Measurements from ENCODE around the gene BNIP5.

The BNIP5 gene

GRCh38 chr6:36290668-36291620 lies 45.7 kb downstream of the BNIP5 start:
- no peak for TF ChIP-seq GATA3 (IDR thresholded peaks at IDR 0.05; ENCODE audit: low read depth, low read length)
- TF ChIP-seq GATA2 (IDR thresholded peaks at IDR 0.05; ENCODE audit: low read depth, low read length), result no peak

GRCh38 chr6:36289281-36289878 lies 47.3 kb downstream of the BNIP5 start:
- TF ChIP-seq GATA3 (IDR thresholded peaks at IDR 0.05; ENCODE audit: low read depth, low read length) (no peak), GATA2 (IDR thresholded peaks at IDR 0.05; ENCODE audit: low read depth, low read length) (no peak)

- TF ChIP-seq GATA2 (IDR thresholded peaks at IDR 0.05; ENCODE audit: low read depth, low read length), result no peak
These were observed 49.8 kb downstream of the BNIP5 start for GRCh38 chr6:36286858-36287257.

- TF ChIP-seq GATA2 (IDR thresholded peaks at IDR 0.05; ENCODE audit: low read depth, low read length) (no peak), GATA3 (IDR thresholded peaks at IDR 0.05; ENCODE audit: low read depth, low read length) (no peak)
These were observed 50.9 kb downstream of the BNIP5 start for GRCh38 chr6:36285797-36286196.

- no peak for TF ChIP-seq GATA3 (IDR thresholded peaks at IDR 0.05; ENCODE audit: low read depth, low read length)
- TF ChIP-seq GATA2 (IDR thresholded peaks at IDR 0.05; ENCODE audit: low read depth, low read length), result peak; percentile 12; the same call in 1 of the 2 replicates
These were observed 51.5 kb downstream of the BNIP5 start for GRCh38 chr6:36285187-36285671.

- TF ChIP-seq GATA3 (IDR thresholded peaks at IDR 0.05; ENCODE audit: low read depth, low read length), result no peak
- TF ChIP-seq GATA2 (IDR thresholded peaks at IDR 0.05; ENCODE audit: low read depth, low read length), result no peak
These were observed 52.3 kb downstream of the BNIP5 start for GRCh38 chr6:36284359-36284758.

GRCh38 chr6:36283608-36284007 lies 53.1 kb downstream of the BNIP5 start:
- no peak for TF ChIP-seq GATA3 (IDR thresholded peaks at IDR 0.05; ENCODE audit: low read depth, low read length)
- no peak for TF ChIP-seq GATA2 (IDR thresholded peaks at IDR 0.05; ENCODE audit: low read depth, low read length)

GRCh38 chr6:36280983-36281382 lies 55.7 kb downstream of the BNIP5 start:
- no peak for TF ChIP-seq GATA2 (IDR thresholded peaks at IDR 0.05; ENCODE audit: low read depth, low read length)
- TF ChIP-seq GATA3 (IDR thresholded peaks at IDR 0.05; ENCODE audit: low read depth, low read length), result no peak

GRCh38 chr6:36280467-36280866 lies 56.2 kb downstream of the BNIP5 start:
- no peak for TF ChIP-seq GATA3 (IDR thresholded peaks at IDR 0.05; ENCODE audit: low read depth, low read length)
- TF ChIP-seq GATA2 (IDR thresholded peaks at IDR 0.05; ENCODE audit: low read depth, low read length), result no peak

GRCh38 chr6:36277946-36278470 lies 58.7 kb downstream of the BNIP5 start:
- no peak for TF ChIP-seq GATA2 (IDR thresholded peaks at IDR 0.05; ENCODE audit: low read depth, low read length)
- TF ChIP-seq GATA3 (IDR thresholded peaks at IDR 0.05; ENCODE audit: low read depth, low read length), result no peak

- no peak for TF ChIP-seq GATA3 (IDR thresholded peaks at IDR 0.05; ENCODE audit: low read depth, low read length)
- no peak for TF ChIP-seq GATA2 (IDR thresholded peaks at IDR 0.05; ENCODE audit: low read depth, low read length)
These were observed 59.8 kb downstream of the BNIP5 start for GRCh38 chr6:36276581-36277536.

GRCh38 chr6:36273802-36274514 lies 62.7 kb downstream of the BNIP5 start:
- TF ChIP-seq GATA2 (IDR thresholded peaks at IDR 0.05; ENCODE audit: low read depth, low read length), result no peak
- TF ChIP-seq GATA3 (IDR thresholded peaks at IDR 0.05; ENCODE audit: low read depth, low read length), result no peak

GRCh38 chr6:36273067-36273466 lies 63.6 kb downstream of the BNIP5 start:
- TF ChIP-seq GATA2 (IDR thresholded peaks at IDR 0.05; ENCODE audit: low read depth, low read length) (no peak), GATA3 (IDR thresholded peaks at IDR 0.05; ENCODE audit: low read depth, low read length) (no peak)
